Measurements from ENCODE around the gene KRT83.

The KRT83 gene

GRCh38 chr12:52279422-52280318 lies 41.5 kb downstream of the KRT83 start:
- DNase-seq (ENCODE audit: low read depth) = no peak
- H3K4me3 ChIP-seq (ENCODE audit: low read depth, low read length) = no peak overlapping the region
- TF ChIP-seq CTCF (IDR thresholded peaks at IDR 0.05; ENCODE audit: insufficient read depth, low read depth, low read length, missing control alignments) = no peak

GRCh38 chr12:52278575-52279421 lies 42.4 kb downstream of the KRT83 start:
- H3K4me3 ChIP-seq (ENCODE audit: low read depth, low read length) = no peak overlapping the region
- DNase-seq (ENCODE audit: low read depth) = peak; percentile 70

GRCh38 chr12:52277486-52278245 lies 43.5 kb downstream of the KRT83 start:
- DNase-seq (ENCODE audit: low read depth) = no peak

More at GRCh38 chr12:52278575-52279421, 42.4 kb downstream of the KRT83 start:
- peak; percentile 99 for TF ChIP-seq CTCF (IDR thresholded peaks at IDR 0.05; ENCODE audit: insufficient read depth, low read depth, low read length, missing control alignments)

GRCh38 chr12:52275686-52276085 lies 45.5 kb downstream of the KRT83 start:
- no peak for DNase-seq (ENCODE audit: low read depth)
- no peak for TF ChIP-seq CTCF (IDR thresholded peaks at IDR 0.05; ENCODE audit: insufficient read depth, low read depth, low read length, missing control alignments)
- no peak overlapping the region for H3K4me3 ChIP-seq (ENCODE audit: low read depth, low read length)

More at GRCh38 chr12:52277486-52278245, 43.5 kb downstream of the KRT83 start:
- H3K4me3 ChIP-seq (ENCODE audit: low read depth, low read length) = no peak overlapping the region
- TF ChIP-seq CTCF (IDR thresholded peaks at IDR 0.05; ENCODE audit: insufficient read depth, low read depth, low read length, missing control alignments) = no peak

- DNase-seq (ENCODE audit: low read depth) = no peak
- no peak for TF ChIP-seq CTCF (IDR thresholded peaks at IDR 0.05; ENCODE audit: insufficient read depth, low read depth, low read length, missing control alignments)
- no peak within 1 kb of the TSS for H3K4me3 ChIP-seq (ENCODE audit: low read depth, low read length)
Observed at GRCh38 chr12:52274521-52275120, 46.6 kb downstream of the KRT83 start, which contains the start of gene KRT86. KRT86 (plus strand) TSS chr12:52274645; CDS start chr12:52301917, 27,272 bp downstream.

- no peak for DNase-seq (ENCODE audit: low read depth)
- no peak overlapping the region for H3K4me3 ChIP-seq (ENCODE audit: low read depth, low read length)
- no peak for TF ChIP-seq CTCF (IDR thresholded peaks at IDR 0.05; ENCODE audit: insufficient read depth, low read depth, low read length, missing control alignments)
Observed at GRCh38 chr12:52271158-52271557, 50.0 kb downstream of the KRT83 start.
